Putamen (tissue), 1 donor: Measurements from ENCODE around the gene ZBTB34.
A peak's percentile ranks its signal among the peaks of the same experiment; 100 is the strongest.
"Not testable (repeated sequence)": the region's sequence is repeated elsewhere in the genome, so short reads cannot be mapped to it uniquely, and the experiment has no call there.

Source experiments
- DNase-seq: peaks from one replicate; pipeline ENCODE4 v3.0.0-alpha.2; 2016; ENCODE audit warnings: low spot score

ZBTB34 gene, protein sequence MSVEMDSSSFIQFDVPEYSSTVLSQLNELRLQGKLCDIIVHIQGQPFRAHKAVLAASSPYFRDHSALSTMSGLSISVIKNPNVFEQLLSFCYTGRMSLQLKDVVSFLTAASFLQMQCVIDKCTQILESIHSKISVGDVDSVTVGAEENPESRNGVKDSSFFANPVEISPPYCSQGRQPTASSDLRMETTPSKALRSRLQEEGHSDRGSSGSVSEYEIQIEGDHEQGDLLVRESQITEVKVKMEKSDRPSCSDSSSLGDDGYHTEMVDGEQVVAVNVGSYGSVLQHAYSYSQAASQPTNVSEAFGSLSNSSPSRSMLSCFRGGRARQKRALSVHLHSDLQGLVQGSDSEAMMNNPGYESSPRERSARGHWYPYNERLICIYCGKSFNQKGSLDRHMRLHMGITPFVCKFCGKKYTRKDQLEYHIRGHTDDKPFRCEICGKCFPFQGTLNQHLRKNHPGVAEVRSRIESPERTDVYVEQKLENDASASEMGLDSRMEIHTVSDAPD

DNA sequence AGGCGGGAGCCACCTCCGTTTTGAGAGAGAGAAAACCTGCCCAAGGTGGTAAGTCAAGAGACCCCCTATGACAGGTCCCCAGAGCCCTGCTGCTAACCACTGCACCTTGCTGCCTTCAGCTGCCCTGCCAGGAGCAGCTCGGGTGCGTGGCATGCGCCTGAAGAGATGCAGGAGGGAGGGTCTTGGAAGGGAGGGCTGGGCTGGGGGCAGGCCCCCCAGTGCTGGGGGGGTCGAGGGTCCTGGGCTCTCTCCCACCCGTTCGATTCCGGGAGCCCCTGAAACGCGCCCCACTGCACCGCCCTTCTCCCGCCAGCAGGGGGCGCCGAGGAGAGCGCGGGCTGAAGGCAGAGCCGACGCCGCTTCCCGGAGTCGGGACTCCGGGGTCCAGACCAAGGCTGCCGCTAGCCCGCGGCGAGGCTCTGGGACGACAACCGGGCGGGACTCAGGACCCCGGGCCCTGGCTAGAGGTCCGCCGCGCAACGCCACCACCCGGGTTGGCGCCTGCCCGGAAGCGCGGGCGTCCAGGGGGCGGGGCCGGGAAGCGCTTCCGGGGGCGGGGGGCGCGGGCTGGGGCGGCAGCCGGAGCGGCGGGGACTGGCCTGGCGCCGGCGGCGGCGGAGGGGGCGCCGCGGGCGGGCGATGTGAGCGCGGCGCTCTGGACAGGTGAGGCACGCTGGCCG, at the start of gene ZBTB34:
TSS of gene ZBTB34 (plus strand) at position 563 of the 680 bp plus-strand sequence. CDS start 18,761 bp downstream, outside the sequence.
- DNase-seq = no peak

DNA sequence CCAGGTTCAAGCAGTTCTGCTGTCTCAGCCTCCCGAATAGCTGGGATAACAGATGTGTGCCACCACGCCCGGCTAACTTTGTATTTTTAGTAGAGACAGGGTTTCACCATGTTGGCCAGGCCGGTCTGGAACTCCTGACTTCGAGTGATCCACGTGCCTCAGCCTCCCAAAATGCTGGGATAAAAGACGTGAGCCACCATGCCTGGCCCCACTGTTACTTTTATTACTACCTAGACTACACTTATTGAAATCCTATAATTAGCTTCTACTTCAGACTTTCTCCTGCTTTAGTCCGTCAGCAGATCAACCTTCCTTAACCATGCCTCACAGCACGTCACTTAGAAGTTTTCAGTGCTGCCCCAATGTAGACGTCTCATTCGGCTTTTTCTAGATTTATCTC, 47.4 kb upstream of the ZBTB34 start:
- DNase-seq = no peak

DNA sequence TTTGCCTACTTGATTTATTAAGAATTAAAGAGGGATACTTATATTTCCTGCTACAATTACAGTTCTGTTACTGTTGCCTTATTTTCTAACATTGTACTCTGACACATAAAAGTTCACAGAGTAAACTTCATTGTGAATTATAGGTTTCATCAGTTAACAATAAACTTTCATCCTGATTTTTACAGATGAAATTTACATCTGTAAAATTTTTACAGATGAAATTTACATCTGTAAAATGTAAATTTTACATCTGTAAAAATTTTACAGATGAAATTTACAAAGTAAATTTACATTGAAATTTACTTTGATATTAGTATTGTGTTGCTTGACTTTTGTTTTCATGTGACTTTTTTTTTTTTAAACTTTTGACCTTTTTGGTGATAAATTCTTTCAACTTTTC, 46.3 kb upstream of the ZBTB34 start:
- DNase-seq = no peak

DNA sequence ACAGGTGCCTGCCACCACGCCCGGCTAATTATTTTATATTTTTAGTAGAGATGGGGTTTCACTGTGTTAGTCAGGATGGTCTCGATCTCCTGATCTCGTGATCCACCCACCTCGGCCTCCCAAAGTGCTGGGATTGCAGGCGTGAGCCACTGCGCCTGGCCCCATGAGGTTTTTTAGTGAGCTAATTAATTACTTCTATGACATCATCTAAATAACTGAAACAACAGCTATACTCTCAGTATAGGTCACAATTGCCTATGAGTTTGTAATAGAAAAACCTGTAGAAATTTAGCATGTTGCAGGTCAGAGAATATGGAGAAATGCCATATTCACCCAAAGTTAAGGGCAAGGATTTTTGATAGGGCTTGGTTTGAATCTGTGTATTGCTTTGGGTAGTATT, 42.8 kb upstream of the ZBTB34 start:
- DNase-seq = not testable (repeated sequence)

DNA sequence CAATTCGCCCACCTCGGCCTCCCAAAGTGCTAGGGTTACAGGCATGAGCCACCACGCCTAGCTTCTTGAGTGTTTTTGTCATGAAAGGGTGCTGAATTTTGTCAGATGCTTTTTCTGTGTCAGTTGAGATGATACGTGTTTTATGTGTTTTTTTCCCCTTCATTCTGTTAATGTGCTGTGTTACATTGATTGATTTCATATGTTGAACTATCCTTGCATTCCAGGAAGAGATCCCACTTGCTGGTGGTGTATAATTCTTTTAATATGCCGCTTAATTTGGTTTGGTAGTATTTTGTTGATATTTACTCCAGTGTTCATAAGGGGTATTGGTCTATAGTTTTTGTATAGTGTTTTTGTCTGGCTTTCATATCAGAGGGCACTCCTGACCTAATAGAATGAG, 42.0 kb upstream of the ZBTB34 start:
- DNase-seq = no peak

DNA sequence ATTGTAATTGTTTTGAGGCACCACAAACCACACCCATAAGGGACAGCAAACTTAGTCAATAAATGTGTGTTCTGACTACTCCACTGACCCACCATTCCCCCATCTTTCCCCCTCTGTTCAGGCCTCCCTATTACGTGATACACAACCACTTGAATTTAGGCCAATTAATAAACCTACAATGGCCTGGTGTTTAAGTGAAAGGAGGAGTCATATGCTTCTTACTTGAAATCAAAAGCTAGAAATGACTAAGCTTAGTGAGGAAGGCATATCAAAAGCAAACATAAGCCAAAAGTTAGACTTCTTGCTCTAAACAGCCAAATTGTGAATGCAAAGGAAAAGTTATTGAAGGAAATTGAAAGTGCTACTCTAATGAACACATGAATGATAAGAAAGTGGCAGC, 41.0 kb upstream of the ZBTB34 start:
- DNase-seq = no peak

DNA sequence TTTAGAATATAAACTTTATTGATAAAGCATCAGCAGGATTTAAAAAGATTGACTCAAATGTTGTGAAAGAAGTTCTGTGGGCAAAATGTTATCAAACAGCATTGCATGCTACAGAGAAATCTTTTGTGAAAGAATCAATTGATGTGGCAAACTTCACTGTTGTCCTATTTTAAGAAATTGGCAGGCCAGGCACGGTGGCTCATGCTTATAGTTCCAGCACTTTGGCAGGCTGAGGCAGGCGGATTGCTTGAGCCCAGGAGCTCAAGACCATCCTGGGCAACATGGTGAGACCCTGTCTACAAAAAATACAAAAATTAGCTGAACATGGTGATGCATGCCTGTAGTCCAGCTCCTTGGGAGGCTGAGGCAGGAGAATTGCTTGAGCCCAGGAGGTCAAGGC, 38.2 kb upstream of the ZBTB34 start:
- DNase-seq = peak; percentile 60

DNA sequence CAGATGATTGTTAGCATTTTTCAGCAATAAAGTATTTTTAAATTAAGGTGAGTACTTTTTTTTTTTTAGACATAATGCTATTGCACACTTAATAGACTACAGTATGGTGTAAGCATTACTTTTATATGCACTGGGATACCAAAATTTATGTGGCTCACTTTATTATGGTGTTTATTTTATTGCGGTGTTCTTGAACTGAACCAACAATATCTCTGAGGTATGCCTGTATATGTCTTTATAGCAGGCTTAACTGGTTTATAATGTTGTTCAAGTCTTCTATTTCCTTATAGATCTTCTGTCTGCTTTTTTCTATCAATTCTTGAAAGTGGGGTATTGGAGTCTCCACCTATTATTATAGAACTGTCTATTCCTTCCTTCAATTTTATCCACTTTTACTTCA, 37.6 kb upstream of the ZBTB34 start:
- DNase-seq = no peak

DNA sequence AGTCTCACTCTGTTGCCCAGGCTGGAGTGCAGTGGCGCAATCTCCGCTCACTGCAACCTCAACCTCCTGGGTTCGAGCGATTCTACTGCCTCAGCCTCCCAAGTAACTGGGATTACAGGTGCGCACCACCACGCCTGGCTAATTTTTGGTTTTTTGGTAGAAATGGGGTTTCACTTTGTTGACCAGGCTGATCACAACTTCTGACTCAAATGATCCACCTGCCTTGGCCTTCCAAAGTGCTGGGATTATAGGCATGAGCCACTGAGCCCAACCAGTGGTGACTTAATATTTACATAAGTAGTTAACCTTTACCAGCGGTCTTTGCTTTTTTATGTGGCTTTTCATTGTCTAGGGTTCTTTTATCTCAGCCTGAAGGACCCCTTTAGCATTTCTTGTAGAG, 36.4 kb upstream of the ZBTB34 start:
- DNase-seq = not testable (repeated sequence)

DNA sequence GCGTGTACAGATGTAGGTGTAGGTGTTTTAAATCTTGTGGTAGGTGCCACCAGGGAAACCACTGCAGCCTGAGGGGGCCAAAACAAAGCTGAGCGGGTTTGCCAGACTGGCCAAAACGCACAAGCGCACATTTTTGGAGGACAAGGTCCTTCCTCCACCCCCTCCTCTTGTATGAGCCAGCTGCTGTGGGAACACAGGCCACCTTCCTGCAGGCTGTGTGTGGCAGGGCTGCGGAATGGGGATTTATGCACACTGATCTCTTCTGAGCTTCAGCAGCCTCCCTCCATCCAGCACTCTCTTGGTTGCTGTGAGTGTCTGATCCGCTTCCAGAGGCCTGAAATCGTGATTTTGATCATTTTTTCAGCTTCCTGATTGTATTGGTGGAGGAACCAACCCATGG, 33.2 kb upstream of the ZBTB34 start:
- no peak for DNase-seq

DNA sequence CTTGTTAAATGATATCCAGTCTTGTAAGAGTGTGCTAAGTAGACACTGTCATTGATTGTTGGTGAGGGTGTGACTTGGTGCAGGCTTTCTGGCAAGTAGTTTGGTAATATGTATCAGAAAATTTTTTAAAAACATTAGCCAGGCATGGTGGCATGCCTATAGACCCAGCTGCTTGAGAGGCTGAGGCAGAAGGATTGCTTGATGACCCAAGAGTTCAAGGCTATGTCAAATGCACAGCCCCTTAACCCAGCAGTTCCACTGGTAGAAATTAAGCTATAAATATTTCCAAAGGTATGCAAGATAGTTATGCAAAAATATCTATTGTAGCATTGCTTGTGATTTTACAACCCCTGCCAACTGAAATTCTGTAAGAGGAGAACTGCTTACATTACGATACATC, 31.4 kb upstream of the ZBTB34 start:
- no peak for DNase-seq

DNA sequence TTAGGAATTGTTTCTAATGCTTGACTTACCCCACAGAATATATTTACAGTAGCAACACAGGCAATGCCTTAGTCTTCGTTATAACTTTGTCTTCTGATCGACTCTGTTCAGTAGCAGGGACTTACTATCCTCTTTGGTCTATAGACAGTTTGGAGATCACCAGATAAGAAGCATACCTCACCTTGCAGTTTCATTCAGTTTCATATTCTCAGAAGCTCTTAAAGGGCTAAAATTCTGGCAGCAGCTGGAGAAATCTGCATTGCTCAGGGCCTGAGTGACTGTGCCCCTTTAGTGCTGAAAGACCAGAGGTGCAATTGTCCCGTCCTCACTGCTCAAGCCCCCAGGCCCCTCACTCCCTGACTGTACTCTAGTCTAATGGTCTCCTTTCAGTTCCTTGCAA, 29.6 kb upstream of the ZBTB34 start:
- DNase-seq = no peak

DNA sequence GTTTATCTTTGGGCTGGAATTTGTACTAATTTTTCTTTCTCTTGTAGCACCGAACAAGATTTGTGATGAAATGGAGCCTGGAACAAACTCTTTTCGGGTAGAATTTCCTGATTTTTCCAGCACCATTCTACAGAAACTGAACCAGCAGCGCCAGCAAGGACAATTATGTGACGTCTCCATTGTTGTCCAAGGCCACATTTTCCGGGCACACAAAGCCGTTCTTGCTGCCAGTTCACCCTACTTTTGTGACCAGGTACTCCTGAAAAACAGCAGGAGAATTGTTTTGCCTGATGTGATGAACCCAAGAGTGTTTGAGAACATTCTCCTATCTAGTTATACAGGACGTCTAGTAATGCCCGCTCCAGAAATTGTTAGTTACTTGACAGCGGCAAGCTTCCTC, 28.0 kb upstream of the ZBTB34 start:
- no peak for DNase-seq

DNA sequence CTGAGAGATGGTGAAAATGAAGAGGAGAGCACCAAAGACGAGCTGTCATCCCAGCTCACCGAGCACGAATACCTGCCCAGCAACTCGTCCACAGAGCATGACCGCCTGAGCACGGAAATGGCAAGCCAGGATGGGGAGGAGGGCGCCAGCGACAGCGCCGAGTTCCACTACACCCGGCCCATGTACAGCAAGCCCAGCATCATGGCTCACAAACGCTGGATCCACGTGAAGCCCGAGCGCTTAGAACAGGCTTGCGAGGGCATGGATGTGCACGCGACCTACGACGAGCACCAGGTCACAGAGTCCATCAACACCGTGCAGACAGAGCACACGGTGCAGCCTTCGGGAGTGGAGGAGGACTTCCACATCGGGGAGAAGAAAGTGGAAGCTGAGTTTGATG, 27.4 kb upstream of the ZBTB34 start:
- DNase-seq = no peak

DNA sequence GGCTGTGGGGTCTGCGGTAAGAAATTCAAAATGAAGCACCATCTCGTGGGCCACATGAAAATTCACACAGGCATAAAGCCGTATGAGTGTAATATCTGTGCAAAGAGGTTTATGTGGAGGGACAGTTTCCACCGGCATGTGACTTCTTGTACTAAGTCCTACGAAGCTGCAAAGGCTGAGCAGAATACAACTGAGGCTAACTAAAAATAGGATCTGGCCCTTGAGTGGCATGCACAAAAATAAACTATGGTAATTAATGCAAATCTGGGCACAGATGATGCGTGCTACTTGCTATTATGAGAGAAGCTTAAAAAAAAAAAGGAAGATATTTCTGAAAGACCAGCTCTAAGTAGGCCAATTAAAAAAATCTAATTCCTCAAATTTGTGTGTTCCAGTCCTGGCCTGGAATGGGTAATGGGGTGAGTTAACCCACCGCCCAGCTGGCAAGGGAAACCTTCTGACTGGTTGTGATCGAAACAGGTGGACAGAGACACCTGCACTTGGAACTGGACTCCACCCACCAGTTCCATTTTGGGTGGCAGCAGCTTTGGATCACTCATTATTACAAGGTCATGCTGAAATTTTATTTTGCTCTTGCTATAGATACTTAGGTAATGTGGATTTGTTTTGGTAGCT, 26.6 kb upstream of the ZBTB34 start:
- peak; percentile 58 for DNase-seq

DNA sequence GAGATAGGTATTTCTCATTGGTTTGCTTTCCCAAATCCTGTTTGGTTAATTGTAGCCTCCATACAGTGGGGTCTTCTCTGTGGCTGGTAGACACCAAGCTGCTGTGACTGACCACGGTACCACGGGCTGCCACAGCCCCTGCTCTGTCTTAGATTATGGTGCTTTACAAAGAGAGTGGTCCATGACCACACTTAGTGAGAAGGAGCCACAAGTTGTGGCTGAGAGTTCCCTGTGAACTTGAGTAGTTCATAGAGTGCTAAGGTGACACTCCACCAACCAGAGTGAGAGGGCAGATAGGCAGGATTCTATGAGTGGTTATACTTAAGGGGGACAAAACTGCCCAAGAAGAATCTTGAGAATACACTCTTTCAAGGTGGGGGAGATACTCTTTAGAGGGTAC, 25.8 kb upstream of the ZBTB34 start:
- DNase-seq = no peak

DNA sequence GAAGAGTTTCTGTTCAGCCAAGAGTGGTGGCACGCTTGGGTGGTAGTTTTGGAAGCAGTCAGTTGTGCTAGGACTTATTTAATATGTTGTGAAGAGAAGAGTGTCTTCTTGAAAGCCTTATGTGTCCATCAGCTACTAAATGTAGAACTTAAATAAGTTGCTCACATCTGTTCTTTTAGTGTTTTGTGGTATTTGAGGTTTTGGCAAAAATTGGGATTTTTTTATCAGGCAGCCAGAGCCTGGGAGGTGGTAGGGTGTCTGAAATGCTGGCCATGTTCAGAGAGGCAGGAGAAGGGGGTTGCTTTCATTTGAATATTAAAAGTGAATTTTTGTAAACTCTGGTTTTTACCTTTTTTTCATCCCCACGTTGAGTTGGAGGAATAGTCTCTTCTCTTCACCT, 24.2 kb upstream of the ZBTB34 start:
- no peak for DNase-seq

DNA sequence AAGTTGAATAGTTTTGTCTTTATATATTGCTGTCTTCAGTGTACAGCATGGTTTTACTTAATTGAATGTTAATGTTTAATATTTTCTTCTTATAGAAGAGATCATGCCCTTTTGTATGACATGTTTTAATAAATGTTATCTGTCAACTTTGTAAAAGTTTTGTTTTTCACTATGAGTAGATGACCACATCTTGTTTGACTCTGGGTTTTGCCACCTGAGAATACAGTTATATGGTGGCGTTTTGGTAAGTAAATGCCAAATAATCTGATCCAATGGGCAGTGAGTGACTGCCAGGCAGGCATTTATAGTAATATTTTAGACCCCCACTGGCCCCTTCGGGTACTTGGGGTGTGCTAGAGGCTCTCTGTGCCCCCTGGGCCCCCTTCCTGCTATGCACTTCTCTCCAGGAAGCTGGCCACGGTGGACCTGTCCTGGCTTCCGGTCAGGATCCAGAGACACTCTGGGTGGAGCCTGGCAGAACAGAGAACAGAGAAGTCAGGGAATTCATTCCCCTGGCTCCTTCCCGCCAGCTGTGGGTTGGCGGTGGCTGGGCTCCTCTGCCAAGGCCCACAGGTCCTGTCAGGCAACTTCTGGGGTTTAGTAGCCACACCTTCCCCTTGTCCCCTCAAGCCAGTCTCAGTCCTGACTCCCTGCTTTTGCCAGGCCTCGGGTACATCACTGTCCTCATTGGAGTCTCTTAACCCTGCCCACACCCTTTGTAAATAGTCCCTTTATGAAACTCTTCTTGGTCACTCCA, 22.2 kb upstream of the ZBTB34 start:
- no peak for DNase-seq

DNA sequence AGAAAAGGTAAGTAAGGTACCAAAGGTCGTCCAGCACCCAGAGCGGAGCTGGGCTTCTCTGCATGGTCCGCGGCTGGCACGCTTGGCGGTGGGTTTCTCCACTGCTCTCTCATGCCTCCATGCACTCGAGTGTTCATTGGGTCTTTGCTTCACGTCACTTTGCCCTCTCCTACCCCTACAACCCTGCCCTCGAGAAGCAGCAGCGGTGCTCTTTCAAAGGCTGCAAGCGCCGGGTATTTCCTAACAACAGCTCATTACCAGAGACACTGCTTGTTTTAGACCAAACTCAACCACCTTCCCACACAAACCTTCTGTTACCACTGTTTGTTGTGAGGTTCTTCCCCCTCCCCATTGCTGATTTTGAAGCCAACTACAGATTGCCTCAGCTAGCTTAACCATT, 21.5 kb upstream of the ZBTB34 start:
- no peak for DNase-seq

DNA sequence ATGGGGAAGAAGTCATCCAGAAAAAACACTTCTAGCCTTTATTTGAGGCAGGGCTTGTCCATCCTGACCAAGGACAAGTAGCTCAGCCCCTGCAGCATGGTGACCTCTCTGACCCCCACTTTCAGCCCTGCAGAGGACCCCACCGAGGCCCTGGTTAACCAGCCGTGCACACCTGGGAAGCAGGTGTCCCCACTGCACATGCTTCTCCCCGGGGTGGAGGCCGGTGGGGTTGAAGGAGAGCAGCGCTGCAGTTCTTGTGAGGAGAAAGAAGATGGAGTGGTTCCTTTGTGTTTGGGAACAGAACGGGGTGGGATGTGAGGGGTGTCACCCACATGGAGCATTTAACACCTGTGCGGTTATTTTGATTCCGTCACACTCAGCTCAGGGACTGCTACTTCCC, 21.1 kb upstream of the ZBTB34 start:
- no peak for DNase-seq

DNA sequence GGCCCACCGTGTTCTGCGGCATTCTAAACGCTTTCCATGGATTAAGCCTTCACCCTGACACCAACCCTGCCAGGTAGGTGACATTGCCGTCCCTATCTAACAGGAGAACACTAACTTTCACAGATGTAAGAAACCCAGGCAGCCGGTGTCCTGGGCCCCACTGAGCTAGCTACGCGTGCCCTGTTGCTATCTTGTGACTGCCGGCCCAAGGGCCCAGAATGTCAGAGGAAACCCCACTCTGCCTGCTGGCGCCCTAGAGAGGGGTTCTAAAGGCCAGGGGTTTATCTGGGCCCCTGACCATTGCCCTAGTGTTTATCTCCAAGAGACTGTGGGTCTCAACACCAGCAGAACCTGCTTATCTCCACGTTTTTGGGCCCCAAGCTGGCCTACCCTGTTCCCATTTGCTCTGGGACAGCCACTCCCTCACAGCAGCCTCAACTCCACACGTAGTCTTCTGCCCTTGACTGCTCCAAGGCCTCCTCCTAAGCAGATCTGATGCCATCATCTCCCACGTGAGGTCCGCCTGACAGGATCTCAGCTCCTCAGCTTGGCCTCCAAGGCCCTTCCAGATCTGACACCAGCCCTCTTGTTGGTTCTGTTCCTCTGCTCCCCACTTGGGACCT, 18.1 kb upstream of the ZBTB34 start:
- no peak for DNase-seq
